Urinary bladder (tissue), 4 donors: ENCODE data around the gene BTBD9. TPM values are rescaled to one million over a fixed set of nuclear protein-coding genes. Genes with fewer than 3 reads are reported as not detected.

ENCODE experiments used
- DNase-seq: peaks from one replicate; pipeline ENCODE4 v3.0.0-alpha.2; 2015; ENCODE audit errors: extremely low spot score
- H3K27ac ChIP-seq: one replicate; pipeline ENCODE4 v1.5.1; 2013; ENCODE audit warnings: low read depth, mild to moderate bottlenecking, moderate library complexity
- H3K36me3 ChIP-seq: one replicate; pipeline ENCODE4 v1.6.1; 2013; ENCODE audit warnings: mild to moderate bottlenecking, moderate library complexity; ENCODE audit not compliant: insufficient read depth
- H3K4me1 ChIP-seq: one replicate; pipeline ENCODE4 v1.6.1; 2013; ENCODE audit warnings: mild to moderate bottlenecking, moderate library complexity; ENCODE audit not compliant: insufficient read depth
- H3K4me3 ChIP-seq: one replicate; pipeline ENCODE4 v1.5.1; 2013; ENCODE audit warnings: low read depth, low read length
- WGBS: extraction: QIAGEN DNeasy Blood & Tissue Kit; methylation state at CpG from one replicate; pipeline ENCODE4 v1.1.7; 2013; 5-methylcytosine and 5-hydroxymethylcytosine counted together
- polyA plus RNA-seq: library from polyadenylated mRNA; stranded (reverse); fragments of 200-250 nt; gene quantifications from one replicate; pipeline ENCODE4 v1.2.3, GENCODE V29; 2013
- total RNA-seq: library from RNA; depleted of rRNA; stranded (reverse); fragments of >200 nt; gene quantifications from one replicate; pipeline ENCODE4 v1.2.3, GENCODE V29; 2014
- donor health status: healthy with polysubstance abuse.
- donor health status: healthy.

BTBD9 gene
- total and polyA plus RNA-seq, 2 donors: 5.3 to 34.2 TPM

DNA sequence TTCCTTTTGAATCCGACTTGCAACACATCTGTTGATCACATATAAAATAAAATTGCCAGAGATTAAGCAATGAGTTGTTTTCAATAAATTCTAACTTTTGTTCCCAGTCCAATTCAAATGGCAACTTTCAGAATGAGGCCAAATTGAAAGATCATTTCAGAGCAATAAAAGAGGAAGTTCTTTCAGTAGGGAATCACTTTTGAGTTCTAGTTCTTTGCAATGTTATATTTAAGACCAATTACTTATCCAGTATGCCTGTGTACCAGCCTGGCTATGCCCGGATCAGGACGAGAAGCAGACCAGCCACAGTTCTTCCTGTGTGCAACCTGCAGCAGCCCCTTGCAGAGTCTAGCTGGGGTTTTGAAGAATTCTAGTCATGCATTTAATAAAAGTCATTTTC is 232.5 kb downstream of the BTBD9 start:
- no peaks in the 10 kb centered on the region for H3K4me1 ChIP-seq
- H3K4me3 ChIP-seq: no peak overlapping the region
- 78% methylated on average over 3 of the region's 3 CpGs for WGBS
- no peak overlapping the region for H3K27ac ChIP-seq
- no peak for DNase-seq
- H3K36me3 ChIP-seq: no peaks in the 10 kb centered on the region

- H3K4me1 ChIP-seq: no peaks in the 10 kb centered on the region
- H3K36me3 ChIP-seq: no peaks in the 10 kb centered on the region
- no peak for DNase-seq
- no peak overlapping the region for H3K4me3 ChIP-seq
- 83% methylated on average over 1 of the region's 1 CpG for WGBS
- H3K27ac ChIP-seq: no peak overlapping the region
These were observed 233.6 kb downstream of the BTBD9 start for GRCh38 chr6:38406096-38406495.

DNA sequence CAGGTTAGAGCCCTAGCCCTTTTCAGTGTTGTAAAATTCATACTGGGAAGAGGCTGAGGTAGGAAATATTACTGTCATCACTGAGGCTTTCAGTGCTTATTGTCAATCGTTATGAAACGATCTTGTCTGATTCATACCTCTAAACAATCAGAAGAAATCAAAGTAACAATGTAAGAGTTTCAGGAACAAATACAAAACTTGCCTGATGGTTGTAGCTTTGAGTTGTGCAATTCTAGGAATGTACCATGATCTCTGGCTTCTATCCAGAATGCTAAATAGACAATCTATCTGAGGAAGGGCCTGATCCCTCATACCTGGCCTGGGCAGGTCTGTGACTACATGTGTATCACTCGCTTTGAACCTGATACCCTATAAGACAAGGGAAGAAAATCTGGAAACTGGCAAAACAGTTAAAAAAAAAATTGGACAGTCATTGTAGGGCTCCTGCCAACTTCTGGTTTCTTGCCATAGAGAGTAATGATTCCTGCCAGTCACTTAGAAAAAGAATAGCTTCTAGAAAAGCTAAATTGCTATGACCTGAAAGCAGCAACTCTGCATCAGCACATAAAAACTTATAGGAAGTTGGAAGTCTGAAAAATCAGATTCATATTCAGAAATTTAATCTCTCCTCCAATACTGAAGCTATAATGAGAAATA is 234.7 kb downstream of the BTBD9 start:
- Histone ChIP-seq H3K4me3 (no peak overlapping the region), H3K4me1 (no peaks in the 10 kb centered on the region), H3K36me3 (no peaks in the 10 kb centered on the region), H3K27ac (no peak overlapping the region)
- WGBS: 72% methylated on average over 3 of the region's 3 CpGs
- DNase-seq: no peak

DNA sequence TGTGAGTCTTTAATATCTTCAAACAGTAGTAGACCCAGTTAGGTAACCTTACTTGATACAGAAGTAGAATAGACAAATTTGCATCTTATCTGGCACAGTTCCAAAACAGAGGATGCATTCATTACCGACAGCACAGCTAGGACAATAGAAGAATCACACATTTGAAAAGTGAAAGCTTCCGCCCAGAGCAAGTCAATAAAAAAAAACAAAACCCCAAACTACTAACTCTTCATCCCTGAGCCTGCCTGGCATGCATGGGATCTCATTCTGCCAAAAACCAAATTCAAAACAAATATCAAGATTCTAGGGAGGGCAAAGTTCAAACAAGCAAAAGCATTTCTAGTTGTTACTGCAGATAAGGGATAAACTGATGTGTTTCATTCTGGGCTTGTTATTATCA is 235.4 kb downstream of the BTBD9 start:
- Histone ChIP-seq H3K27ac (no peak overlapping the region), H3K36me3 (no peaks in the 10 kb centered on the region), H3K4me3 (no peak overlapping the region), H3K4me1 (no peaks in the 10 kb centered on the region)
- WGBS: 59% methylated on average over 2 of the region's 2 CpGs
- no peak for DNase-seq

DNA sequence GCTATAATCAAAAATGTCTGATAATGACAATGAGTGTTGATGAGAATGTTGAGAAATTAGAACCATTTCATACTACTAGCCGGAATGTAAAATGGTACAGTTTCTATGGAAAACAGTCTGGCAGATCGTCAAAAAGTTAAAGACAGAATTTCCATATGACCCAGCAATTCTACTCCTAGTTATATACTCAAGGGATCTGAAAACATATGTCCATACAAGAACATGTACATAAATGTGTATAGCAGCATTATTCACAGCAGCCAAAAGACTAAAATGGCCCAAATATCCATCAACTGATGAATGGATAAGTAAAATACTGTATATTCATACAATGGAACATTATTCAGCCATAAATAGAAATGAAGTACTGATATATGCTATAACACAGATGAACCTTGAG is 236.2 kb downstream of the BTBD9 start:
- Histone ChIP-seq H3K4me1 (no peaks in the 10 kb centered on the region), H3K36me3 (no peaks in the 10 kb centered on the region), H3K4me3 (no peak overlapping the region), H3K27ac (no peak overlapping the region)
- 92% methylated on average over 2 of the region's 2 CpGs for WGBS
- no peak for DNase-seq

GRCh38 chr6:38400764-38401163 is 239.0 kb downstream of the BTBD9 start:
- no peak overlapping the region for H3K27ac ChIP-seq

GRCh38 chr6:38400101-38400500 is 239.6 kb downstream of the BTBD9 start:
- Histone ChIP-seq H3K36me3 (no peaks in the 10 kb centered on the region), H3K27ac (no peak overlapping the region), H3K4me3 (no peak overlapping the region), H3K4me1 (no peaks in the 10 kb centered on the region)
- 83% methylated on average over 3 of the region's 3 CpGs for WGBS
- no peak for DNase-seq

More at GRCh38 chr6:38400764-38401163, 239.0 kb downstream of the BTBD9 start:
- Histone ChIP-seq H3K4me3 (no peak overlapping the region), H3K36me3 (no peaks in the 10 kb centered on the region), H3K4me1 (no peaks in the 10 kb centered on the region)
- WGBS: 93% methylated on average over 1 of the region's 1 CpG
- DNase-seq: no peak

- Histone ChIP-seq H3K4me1 (no peaks in the 10 kb centered on the region), H3K4me3 (no peak overlapping the region), H3K36me3 (no peaks in the 10 kb centered on the region), H3K27ac (no peak overlapping the region)
- DNase-seq: no peak
- WGBS: 88% methylated on average over 3 of the region's 3 CpGs
These were observed 243.5 kb downstream of the BTBD9 start for GRCh38 chr6:38396209-38396608.

GRCh38 chr6:38393986-38394385 is 245.7 kb downstream of the BTBD9 start:
- 90% methylated on average over 1 of the region's 1 CpG for WGBS
- Histone ChIP-seq H3K4me1 (no peaks in the 10 kb centered on the region), H3K4me3 (no peak overlapping the region), H3K36me3 (no peaks in the 10 kb centered on the region), H3K27ac (no peak overlapping the region)
- DNase-seq: no peak

DNA sequence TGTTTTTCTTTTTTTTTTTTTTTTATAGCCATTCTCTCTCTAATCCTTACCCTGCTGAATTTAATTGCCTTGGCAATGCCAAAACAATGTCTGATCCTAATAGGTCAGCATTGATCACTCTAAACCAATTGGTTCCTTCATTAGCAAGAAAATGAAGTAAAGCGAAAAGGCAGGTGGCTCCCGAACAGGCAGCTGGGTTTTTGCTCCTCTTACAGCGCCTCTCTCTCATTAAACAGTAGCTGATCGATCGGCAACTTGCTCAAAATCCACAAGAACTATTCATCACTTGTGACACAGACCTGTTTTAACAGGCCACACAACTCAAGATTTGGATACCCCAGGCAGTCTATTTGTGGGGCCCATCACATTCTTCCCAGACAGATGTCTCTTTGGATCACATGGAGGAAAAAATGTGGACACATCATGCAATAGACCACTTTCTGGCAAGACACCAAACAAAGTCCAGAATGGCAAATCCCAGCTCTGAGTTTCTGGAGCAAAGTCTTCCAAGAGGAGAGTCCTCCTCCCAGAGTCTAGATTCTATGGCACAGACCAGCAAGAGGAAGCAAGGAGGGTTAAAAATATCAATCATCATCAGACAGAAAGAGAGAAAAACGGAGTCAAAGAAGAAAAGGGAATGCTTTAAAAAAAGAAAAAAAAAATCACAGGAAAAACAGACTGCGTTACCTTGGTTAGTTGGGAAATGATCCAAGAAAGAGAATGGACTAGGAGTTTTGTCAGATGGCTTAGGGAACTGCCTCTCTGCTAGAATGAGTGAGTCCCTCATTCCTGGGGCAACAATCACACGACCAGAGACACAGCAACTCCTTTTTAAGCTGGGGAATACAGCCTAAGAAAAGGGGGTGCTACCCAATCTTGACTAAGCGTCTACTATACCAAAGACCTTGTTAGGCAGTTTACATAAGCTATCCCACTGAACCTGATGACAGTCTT is 247.8 kb downstream of the BTBD9 start:
- Histone ChIP-seq H3K4me1 (no peaks in the 10 kb centered on the region), H3K27ac (no peak overlapping the region), H3K4me3 (no peak overlapping the region), H3K36me3 (peaks cover 2% of the 10 kb centered on the region)
- DNase-seq: no peak
- 92% methylated on average over 9 of the region's 9 CpGs for WGBS

DNA sequence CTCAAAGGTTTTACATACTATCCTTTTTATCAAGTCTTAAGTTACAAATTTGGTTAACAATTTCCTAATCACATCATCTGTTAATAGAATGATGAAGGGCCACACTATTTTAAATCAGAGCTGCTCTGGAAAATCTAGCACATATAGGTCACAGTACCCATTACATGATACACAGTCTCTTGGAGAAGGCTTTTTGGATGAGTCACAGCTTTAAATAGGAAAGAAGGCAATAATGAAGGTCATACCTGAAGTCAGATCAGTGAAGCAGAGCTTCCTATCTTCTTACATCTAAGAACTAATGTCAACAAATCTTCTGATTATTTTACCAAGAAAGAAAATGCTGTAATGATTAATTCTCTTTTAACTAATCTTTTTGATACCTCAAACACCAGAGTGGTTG is 248.5 kb downstream of the BTBD9 start:
- Histone ChIP-seq H3K27ac (no peak overlapping the region), H3K36me3 (peaks cover 2% of the 10 kb centered on the region), H3K4me3 (no peak overlapping the region), H3K4me1 (no peaks in the 10 kb centered on the region)
- DNase-seq: no peak

DNA sequence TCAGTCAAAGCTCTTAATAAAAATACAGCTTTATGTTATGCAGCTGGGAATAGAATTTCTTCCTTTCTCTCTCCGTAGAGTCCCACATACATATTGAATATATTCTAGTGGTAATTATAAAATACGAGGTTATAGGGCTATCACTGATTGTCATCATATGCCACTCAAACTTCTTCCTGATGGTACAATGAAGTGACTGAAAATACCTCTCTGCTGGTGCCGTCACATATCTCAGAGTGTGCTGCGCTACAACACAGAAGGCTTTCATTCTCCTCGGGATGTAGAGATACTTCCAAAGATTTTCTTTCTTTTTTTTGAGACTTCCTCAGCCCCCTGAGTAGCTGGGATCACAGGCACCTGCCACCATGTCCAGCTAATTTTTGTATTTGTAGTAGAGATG is 249.9 kb downstream of the BTBD9 start:
- H3K36me3 ChIP-seq: peaks cover 2% of the 10 kb centered on the region
- H3K27ac ChIP-seq: no peak overlapping the region
- DNase-seq: no peak
- WGBS: 95% methylated on average over 5 of the region's 5 CpGs
- H3K4me1 ChIP-seq: no peaks in the 10 kb centered on the region
- no peak overlapping the region for H3K4me3 ChIP-seq

GRCh38 chr6:38387971-38388370 is 251.8 kb downstream of the BTBD9 start:
- Histone ChIP-seq H3K27ac (no peak overlapping the region), H3K36me3 (peaks cover 2% of the 10 kb centered on the region), H3K4me1 (no peaks in the 10 kb centered on the region), H3K4me3 (no peak overlapping the region)
- peak; percentile 46 for DNase-seq

DNA sequence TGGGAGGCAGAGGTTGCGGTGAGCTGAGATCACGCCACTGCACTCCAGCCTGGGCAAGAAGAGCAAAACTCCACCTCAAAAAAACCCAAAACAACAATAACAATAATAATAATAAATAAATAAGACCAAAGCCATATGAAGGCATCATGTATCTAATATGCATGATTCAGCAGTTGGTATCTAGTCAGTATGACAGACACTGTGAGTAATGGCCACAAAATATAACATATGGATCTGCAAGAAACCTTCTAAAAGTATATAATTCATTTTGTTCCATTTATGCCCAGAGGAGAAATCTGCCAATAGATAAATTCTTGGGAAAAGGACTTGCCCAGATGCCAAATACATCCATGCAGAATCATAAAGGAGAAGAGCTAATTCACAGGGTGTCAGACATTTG is 252.3 kb downstream of the BTBD9 start:
- WGBS: 99% methylated on average over 2 of the region's 2 CpGs
- DNase-seq: no peak

More for the DNA sequence above, 252.3 kb downstream of the BTBD9 start:
- Histone ChIP-seq H3K27ac (no peak overlapping the region), H3K4me1 (no peaks in the 10 kb centered on the region), H3K4me3 (no peak overlapping the region), H3K36me3 (peaks cover 2% of the 10 kb centered on the region)
